MCF 10A (cell line): Measurements from ENCODE around the gene SP100. TPM values are rescaled to one million over a fixed set of nuclear protein-coding genes. Genes with fewer than 3 reads are reported as not detected.
A peak's percentile ranks its signal among the peaks of the same experiment; 100 is the strongest.

Experiments
- BruUV-seq: library from RNA; stranded (reverse); fragments of 400-500 nt; replicated peaks from 2 replicates; lab custom pipeline; 2021; lab: Mats Ljungman, UMichigan
- CTCF ChIA-PET: fragments of 300-600 bp; sonication (Branson Sonifier 250); formaldehyde crosslinking; extraction: SDS; loops from one replicate; lab custom pipeline; 2021; ENCODE audit warnings: antibody characterized with exemption, inconsistent platforms; lab: Yijun Ruan, JAX
- POLR2A ChIA-PET: fragments of 300-600, 350-650 bp; sonication (Branson Sonifier 250); formaldehyde crosslinking; extraction: SDS; loops from one replicate; lab custom pipeline; 2020; ENCODE audit warnings: antibody characterized with exemption, inconsistent platforms; lab: Yijun Ruan, JAX
- DNase-seq: peaks from one replicate; pipeline ENCODE4 v3.0.0-alpha.2; 2018; ENCODE audit not compliant: unreplicated experiment
- H3K27ac Mint-ChIP-seq: one replicate; pipeline ENCODE4 v1.8.0; 2022; ENCODE audit warnings: mild to moderate bottlenecking, low read depth, mixed read lengths; ENCODE audit not compliant: unreplicated experiment
- H3K27me3 Mint-ChIP-seq: one replicate; pipeline ENCODE4 v1.8.0; 2022; ENCODE audit warnings: mixed read lengths; ENCODE audit not compliant: insufficient read depth, unreplicated experiment
- H3K36me3 Mint-ChIP-seq: one replicate; pipeline ENCODE4 v1.8.0; 2022; ENCODE audit warnings: mild to moderate bottlenecking, moderate library complexity, mixed read lengths; ENCODE audit not compliant: insufficient read depth, unreplicated experiment
- H3K4me1 Mint-ChIP-seq: one replicate; pipeline ENCODE4 v1.8.0; 2022; ENCODE audit warnings: mixed read lengths; ENCODE audit not compliant: insufficient read depth, unreplicated experiment
- H3K4me3 Mint-ChIP-seq: one replicate; pipeline ENCODE4 v1.8.0; 2022; ENCODE audit warnings: mild to moderate bottlenecking, moderate library complexity, mixed read lengths; ENCODE audit not compliant: unreplicated experiment
- H3K9me3 Mint-ChIP-seq: one replicate; pipeline ENCODE4 v1.8.0; 2022; ENCODE audit warnings: mixed read lengths; ENCODE audit not compliant: unreplicated experiment
- CTCF ChIP-seq: fragments of 200-600 bp; IDR thresholded peaks from one replicate; pipeline ENCODE4 v1.8.0; 2022; ENCODE audit warnings: antibody characterized with exemption, mild to moderate bottlenecking; ENCODE audit not compliant: unreplicated experiment
- intact Hi-C: fragments of 100-400 bp; cut with micrococcal nuclease; formaldehyde crosslinking; loops from 2 replicates; pipeline ENCODE4 v1.14.1; 2022
- total RNA-seq: library from RNA; stranded (reverse); gene quantifications from 2 replicates; pipeline ENCODE4 v1.2.3, GENCODE V29; 2022

The SP100 gene
- total RNA-seq, 1 experiment from 2014 or later, result 54.5 TPM

GRCh38 chr2:230443541-230443940 lies 27.5 kb downstream of the SP100 start:
- BruUV-seq, result no TSS peak
- DNase-seq, result peak; percentile 18
- peaks cover 20% of the 10 kb centered on the region for H3K4me1 Mint-ChIP-seq

GRCh38 chr2:230444832-230445231 lies 28.8 kb downstream of the SP100 start:
- H3K4me1 Mint-ChIP-seq, result peaks cover 11% of the 10 kb centered on the region
- DNase-seq, result no peak
- BruUV-seq, result no TSS peak
- no peak overlapping the region for H3K27ac Mint-ChIP-seq
- no peaks in the 10 kb centered on the region for H3K9me3 Mint-ChIP-seq
- TF ChIP-seq CTCF, result no peak
- peaks cover 53% of the 10 kb centered on the region for H3K36me3 Mint-ChIP-seq
- ChIA-PET POLR2A (no interaction called here), CTCF (interaction anchor here (0.7 kb wide), 1 partner anchor 28 kb away, joined by 3 read pairs; no protein-coding TSS in a partner anchor)
- intact Hi-C loops, result no loop called here
- no peak overlapping the region for H3K4me3 Mint-ChIP-seq
- no peaks in the 10 kb centered on the region for H3K27me3 Mint-ChIP-seq

More at GRCh38 chr2:230443541-230443940, 27.5 kb downstream of the SP100 start:
- H3K36me3 Mint-ChIP-seq, result peaks cover 42% of the 10 kb centered on the region
- no peaks in the 10 kb centered on the region for H3K9me3 Mint-ChIP-seq
- peak overlapping the region; percentile 19 for H3K27ac Mint-ChIP-seq
- no peak for TF ChIP-seq CTCF
- no peaks in the 10 kb centered on the region for H3K27me3 Mint-ChIP-seq
- intact Hi-C loops, result no loop called here
- POLR2A ChIA-PET, result no interaction called here
- CTCF ChIA-PET, result no interaction called here
- no peak overlapping the region for H3K4me3 Mint-ChIP-seq

GRCh38 chr2:230447036-230447435 lies 31.0 kb downstream of the SP100 start:
- Mint-ChIP-seq H3K9me3 (no peaks in the 10 kb centered on the region), H3K4me1 (peaks cover under 1% of the 10 kb centered on the region), H3K27me3 (no peaks in the 10 kb centered on the region), H3K27ac (no peak overlapping the region), H3K4me3 (no peak overlapping the region), H3K36me3 (peaks cover 61% of the 10 kb centered on the region)
- ChIA-PET CTCF (interaction anchor here (0.9 kb wide), 1 partner anchor 20 kb away, joined by 3 read pairs; no protein-coding TSS in a partner anchor), POLR2A (interaction anchor here (0.6 kb wide), 1 partner anchor 684 kb away, joined by 3 read pairs; no protein-coding TSS in a partner anchor)
- BruUV-seq, result no TSS peak
- no peak for DNase-seq
- TF ChIP-seq CTCF, result no peak
- intact Hi-C loops, result no loop called here

GRCh38 chr2:230447455-230448451 lies 31.8 kb downstream of the SP100 start:
- Mint-ChIP-seq H3K4me3 (no peak overlapping the region), H3K9me3 (no peaks in the 10 kb centered on the region), H3K27ac (no peak overlapping the region), H3K36me3 (peaks cover 68% of the 10 kb centered on the region), H3K27me3 (no peaks in the 10 kb centered on the region), H3K4me1 (no peaks in the 10 kb centered on the region)
- BruUV-seq, result no TSS peak
- DNase-seq, result no peak
- intact Hi-C loops, result no loop called here
- POLR2A ChIA-PET, result interaction anchor here (1.1 kb wide), 1 partner anchor 40 kb away, joined by 3 read pairs; no protein-coding TSS in a partner anchor
- CTCF ChIA-PET, result interaction anchor here (0.7 to 0.9 kb wide), 2 partner anchors 21 to 59 kb away, joined by 3 to 4 read pairs; no protein-coding TSS in a partner anchor
- no peak for TF ChIP-seq CTCF
